Measurements from ENCODE around the gene PARP8. TPM values are rescaled to one million over a fixed set of nuclear protein-coding genes. Genes with fewer than 3 reads are reported as not detected.

PARP8 gene
- total and polyA plus RNA-seq, 9 donors = 4.4 to 21.4 (median 18.4) TPM

- H3K36me3 ChIP-seq = no peaks in the 10 kb centered on the region
- no peak overlapping the region for H3K4me3 ChIP-seq
- DNase-seq = no peak
- H3K27me3 ChIP-seq = no peaks in the 10 kb centered on the region
- H3K9me3 ChIP-seq = no peaks in the 10 kb centered on the region
- intact Hi-C loops (cut with DNase I) = no loop called here
- no peak for TF ChIP-seq POLR2A (IDR thresholded peaks at IDR 0.05)
- TF ChIP-seq, protein P1, sequence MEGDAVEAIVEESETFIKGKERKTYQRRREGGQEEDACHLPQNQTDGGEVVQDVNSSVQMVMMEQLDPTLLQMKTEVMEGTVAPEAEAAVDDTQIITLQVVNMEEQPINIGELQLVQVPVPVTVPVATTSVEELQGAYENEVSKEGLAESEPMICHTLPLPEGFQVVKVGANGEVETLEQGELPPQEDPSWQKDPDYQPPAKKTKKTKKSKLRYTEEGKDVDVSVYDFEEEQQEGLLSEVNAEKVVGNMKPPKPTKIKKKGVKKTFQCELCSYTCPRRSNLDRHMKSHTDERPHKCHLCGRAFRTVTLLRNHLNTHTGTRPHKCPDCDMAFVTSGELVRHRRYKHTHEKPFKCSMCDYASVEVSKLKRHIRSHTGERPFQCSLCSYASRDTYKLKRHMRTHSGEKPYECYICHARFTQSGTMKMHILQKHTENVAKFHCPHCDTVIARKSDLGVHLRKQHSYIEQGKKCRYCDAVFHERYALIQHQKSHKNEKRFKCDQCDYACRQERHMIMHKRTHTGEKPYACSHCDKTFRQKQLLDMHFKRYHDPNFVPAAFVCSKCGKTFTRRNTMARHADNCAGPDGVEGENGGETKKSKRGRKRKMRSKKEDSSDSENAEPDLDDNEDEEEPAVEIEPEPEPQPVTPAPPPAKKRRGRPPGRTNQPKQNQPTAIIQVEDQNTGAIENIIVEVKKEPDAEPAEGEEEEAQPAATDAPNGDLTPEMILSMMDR (IDR thresholded peaks at IDR 0.05) = no peak
- TF ChIP-seq EP300 (IDR thresholded peaks at IDR 0.05) = no peak
- H3K27ac ChIP-seq = no peak overlapping the region
- WGBS, 3 donors = 78 to 85% (median 78%) methylated on average over 4 of the region's 4 CpGs
- no peaks in the 10 kb centered on the region for H3K4me1 ChIP-seq (ENCODE audit: insufficient read depth)
Observed at GRCh38 chr5:50720061-50720710, 53.7 kb downstream of the PARP8 start.

GRCh38 chr5:50722223-50722622 is 55.8 kb downstream of the PARP8 start:
- Histone ChIP-seq H3K4me3 (no peak overlapping the region), H3K27ac (no peak overlapping the region), H3K36me3 (no peaks in the 10 kb centered on the region), H3K27me3 (no peaks in the 10 kb centered on the region), H3K4me1 (ENCODE audit: insufficient read depth) (no peaks in the 10 kb centered on the region), H3K9me3 (no peaks in the 10 kb centered on the region)
- no peak for DNase-seq
- intact Hi-C loops (cut with DNase I) = no loop called here
- 86 to 93% (median 88%) methylated on average over 4 of the region's 4 CpGs for WGBS, 3 donors
- TF ChIP-seq, protein P1 (IDR thresholded peaks at IDR 0.05) = no peak
- TF ChIP-seq EP300 (IDR thresholded peaks at IDR 0.05) (no peak), POLR2A (IDR thresholded peaks at IDR 0.05) (no peak)

DNA sequence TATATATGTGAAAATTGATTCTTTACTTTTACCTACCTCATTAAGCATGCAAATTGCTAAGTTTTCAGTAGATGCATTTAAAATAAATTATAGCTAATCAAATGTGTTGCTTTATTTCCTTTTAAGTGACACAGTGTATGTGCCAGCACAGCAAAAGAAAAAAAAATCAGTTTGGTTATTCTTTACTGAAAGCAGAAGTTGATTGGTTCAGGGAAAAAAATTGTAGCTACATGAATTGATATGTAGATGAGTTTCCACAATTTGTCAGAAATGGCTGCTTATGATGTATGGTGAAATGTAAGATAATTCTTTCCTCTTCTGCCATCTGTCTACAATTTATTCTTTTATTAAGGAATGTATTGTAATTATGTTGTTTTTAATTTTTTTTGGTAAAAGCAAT is 57.8 kb downstream of the PARP8 start:
- Histone ChIP-seq H3K9me3 (no peaks in the 10 kb centered on the region), H3K4me3 (no peak overlapping the region), H3K27ac (no peak overlapping the region), H3K36me3 (no peaks in the 10 kb centered on the region), H3K27me3 (no peaks in the 10 kb centered on the region), H3K4me1 (ENCODE audit: insufficient read depth) (no peaks in the 10 kb centered on the region)
- no peak for DNase-seq
- intact Hi-C loops (cut with DNase I) = no loop called here
- TF ChIP-seq POLR2A (IDR thresholded peaks at IDR 0.05) = no peak
- TF ChIP-seq, protein P1 (IDR thresholded peaks at IDR 0.05) = no peak
- no peak for TF ChIP-seq EP300 (IDR thresholded peaks at IDR 0.05)

DNA sequence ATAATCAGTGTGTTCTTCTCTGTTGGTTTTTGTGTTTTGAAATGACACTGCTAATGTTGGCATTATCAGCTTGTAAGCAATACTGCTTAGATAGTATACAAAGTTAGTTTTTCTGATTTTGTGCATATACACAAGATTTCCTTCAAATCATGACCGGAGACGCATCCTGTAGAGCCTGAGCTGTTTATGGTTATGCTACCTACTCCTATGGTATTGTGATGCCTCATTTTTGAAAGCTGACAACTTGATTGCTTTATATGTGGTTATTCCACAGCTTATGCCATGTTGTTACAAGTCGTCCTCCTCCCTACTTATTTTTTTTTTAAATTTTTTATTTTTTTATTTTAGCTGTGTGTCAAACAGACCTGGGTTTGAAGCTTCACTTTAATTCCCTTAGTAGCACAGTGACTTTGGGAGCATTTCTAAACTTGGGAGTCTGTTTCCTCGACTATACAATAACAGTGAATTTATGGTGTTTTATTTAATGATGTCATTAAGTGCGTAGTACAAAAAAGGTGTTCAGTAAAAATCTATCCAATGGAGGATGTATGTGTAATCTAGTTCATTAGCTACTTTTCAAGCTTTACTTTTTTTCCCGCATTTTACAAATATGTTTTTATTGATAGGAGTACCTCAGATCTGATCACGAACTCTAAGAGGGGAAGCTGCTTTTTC is 59.5 kb downstream of the PARP8 start:
- Histone ChIP-seq H3K27me3 (no peaks in the 10 kb centered on the region), H3K9me3 (no peaks in the 10 kb centered on the region), H3K4me3 (no peak overlapping the region), H3K4me1 (ENCODE audit: insufficient read depth) (no peaks in the 10 kb centered on the region), H3K27ac (no peak overlapping the region), H3K36me3 (no peaks in the 10 kb centered on the region)
- TF ChIP-seq, protein P1 (IDR thresholded peaks at IDR 0.05) = no peak
- TF ChIP-seq POLR2A (IDR thresholded peaks at IDR 0.05) (no peak), EP300 (IDR thresholded peaks at IDR 0.05) (no peak)
- no peak for DNase-seq
- WGBS, 3 donors = 77 to 91% (median 90%) methylated on average over 7 of the region's 7 CpGs
- intact Hi-C loops (cut with DNase I) = no loop called here

All from ovary (tissue), 9 donors.